DLD1 (cell line): ENCODE results near the gene GRM7.
"Not testable (repeated sequence)": the region's sequence is repeated elsewhere in the genome, so short reads cannot be mapped to it uniquely, and the experiment has no call there.

ENCODE experiments used
- in situ Hi-C: cut with HindIII; loops from 2 replicates; pipeline ENCODE4 v1.10.0; 2017; ENCODE audit warnings: low sequenced_read_pairs

The GRM7 gene

DNA sequence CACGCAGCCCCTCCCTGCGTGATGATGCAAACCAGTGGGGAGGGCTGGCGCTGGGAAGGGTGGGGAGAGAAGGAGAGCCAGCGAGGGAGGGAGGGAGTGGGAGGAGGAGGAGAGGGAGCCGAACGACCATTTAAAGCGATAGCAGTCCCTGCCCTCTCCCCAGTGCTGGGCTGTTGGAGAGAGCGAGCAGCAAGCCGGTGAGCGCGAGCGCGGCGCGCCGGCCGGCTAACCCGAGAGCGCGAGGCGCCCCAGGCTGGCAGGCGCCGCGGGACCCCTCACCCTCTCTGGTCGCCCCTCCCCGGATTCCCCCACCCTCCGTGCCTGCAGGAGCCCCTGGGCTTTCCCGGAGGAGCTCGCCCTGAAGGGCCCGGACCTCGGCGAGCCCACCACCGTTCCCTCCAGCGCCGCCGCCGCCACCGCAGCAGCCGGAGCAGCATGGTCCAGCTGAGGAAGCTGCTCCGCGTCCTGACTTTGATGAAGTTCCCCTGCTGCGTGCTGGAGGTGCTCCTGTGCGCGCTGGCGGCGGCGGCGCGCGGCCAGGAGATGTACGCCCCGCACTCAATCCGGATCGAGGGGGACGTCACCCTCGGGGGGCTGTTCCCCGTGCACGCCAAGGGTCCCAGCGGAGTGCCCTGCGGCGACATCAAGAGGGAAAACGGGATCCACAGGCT lies at the start of gene GRM7:
Gene GRM7 (plus strand): TSS at position 162 of the 671 bp plus-strand sequence.
- in situ Hi-C loops = no loop called here

DNA sequence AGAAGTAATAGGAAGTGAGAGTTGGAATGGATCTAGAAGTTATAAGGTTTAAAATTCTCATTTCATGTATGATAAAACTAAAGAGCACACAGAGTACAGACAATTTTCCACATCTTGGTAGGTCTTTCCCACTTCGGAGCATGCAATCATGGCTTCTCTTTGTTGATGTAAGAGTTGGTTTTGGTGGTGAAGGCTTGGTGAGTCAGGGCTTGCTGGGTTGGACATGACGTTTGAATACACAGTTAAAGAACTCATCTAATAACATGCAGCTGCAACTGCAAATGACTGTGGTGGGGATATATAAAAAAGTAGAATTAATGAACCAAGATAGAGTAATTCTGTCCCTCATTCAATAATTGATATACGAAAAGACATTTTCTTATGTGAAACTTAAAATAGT lies 39.5 kb upstream of the GRM7 start:
- in situ Hi-C loops = no loop called here

DNA sequence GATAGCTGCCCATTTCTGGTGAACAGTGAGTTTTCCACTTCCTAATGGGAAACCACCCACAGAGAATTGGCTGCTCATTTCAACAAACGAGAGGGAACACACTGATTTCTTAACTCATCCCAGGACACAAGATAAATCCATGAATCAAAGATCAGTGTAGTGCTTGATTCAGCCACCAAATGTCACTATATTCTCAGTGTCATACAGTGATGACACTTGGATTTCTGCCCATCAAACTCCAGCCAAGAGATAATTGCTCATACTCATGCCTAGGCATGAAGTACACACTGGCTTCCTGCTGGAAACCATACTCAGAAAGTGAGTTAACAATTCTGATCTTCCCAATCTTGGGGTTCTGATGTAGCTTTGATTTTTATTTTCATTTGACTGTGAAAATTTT lies 35.4 kb upstream of the GRM7 start:
- in situ Hi-C loops = no loop called here

DNA sequence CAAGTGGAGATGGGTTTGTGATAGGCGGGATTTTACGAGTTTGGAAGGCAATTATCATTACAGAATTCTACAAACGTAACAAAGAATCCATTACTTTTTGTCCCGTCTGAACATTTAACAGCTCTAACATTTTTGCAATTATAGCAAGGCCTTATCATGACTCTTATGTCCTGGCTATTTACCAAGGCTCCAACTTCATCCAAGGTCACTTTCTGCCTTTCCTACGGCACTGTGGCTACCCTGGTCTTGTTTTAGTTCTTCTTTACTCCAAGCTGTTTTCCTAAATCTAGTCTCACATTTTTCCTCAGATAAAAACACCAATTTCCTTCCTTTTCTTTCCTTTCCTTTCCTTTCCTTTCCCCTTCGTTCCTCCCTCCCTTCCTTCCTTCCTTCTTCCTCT lies 33.5 kb upstream of the GRM7 start:
- in situ Hi-C loops = no loop called here

DNA sequence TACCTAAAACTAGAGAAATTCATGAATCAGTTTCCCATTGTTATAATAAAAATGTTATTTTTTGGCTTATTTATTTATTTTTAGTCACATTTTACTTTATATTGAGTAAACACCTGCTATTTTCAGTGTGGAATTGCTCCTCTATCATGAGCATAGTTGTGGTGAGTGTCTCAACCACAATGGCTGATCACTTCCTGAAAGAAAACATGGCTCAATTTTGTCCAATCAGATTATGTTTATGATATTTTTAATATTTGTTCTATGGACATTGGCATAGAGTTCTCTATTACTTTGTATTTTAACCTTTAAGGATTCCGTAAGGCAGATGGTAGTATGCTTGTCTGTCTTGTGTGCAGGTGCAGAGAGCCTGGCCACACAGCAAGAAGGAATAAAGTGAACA lies 16.2 kb upstream of the GRM7 start:
- in situ Hi-C loops = no loop called here

DNA sequence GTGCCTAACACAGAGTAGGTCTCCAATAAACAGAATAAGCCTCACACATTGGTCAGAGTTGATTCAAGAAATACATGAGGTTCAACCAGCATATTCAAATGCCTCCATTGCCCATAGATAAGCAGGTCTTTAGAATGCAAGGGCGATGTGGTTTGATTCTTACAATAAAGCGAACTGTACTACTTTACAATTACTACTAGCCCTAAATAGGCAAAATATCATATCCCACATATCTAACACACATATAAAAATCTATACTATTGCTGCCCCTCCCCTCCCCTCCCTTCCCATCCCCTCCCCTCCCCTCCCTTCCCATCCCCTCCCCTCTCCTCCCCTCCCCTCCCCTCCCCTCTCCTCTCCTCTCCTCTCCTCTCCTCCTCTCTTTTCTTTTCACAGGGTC lies 6.7 kb upstream of the GRM7 start:
- in situ Hi-C loops = no loop called here

DNA sequence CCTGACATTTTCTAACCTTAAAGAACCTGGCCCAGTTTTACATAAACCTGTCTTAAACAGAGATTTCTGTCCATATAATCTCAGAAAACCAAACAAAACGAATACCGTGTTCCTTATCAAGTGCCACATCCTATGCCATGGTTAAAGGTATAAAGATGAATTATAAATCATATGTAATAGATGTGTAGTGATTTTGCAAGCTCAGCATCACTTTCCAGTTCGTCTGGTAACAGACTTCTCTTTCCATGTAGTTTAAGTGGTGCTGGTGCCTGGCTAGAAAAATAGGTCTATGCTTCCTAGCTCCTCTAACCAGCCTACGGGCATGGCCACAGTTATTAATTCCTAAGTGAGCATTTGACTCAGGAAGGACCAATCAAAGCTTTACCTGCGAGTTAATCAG lies 3.4 kb upstream of the GRM7 start:
- in situ Hi-C loops = no loop called here

DNA sequence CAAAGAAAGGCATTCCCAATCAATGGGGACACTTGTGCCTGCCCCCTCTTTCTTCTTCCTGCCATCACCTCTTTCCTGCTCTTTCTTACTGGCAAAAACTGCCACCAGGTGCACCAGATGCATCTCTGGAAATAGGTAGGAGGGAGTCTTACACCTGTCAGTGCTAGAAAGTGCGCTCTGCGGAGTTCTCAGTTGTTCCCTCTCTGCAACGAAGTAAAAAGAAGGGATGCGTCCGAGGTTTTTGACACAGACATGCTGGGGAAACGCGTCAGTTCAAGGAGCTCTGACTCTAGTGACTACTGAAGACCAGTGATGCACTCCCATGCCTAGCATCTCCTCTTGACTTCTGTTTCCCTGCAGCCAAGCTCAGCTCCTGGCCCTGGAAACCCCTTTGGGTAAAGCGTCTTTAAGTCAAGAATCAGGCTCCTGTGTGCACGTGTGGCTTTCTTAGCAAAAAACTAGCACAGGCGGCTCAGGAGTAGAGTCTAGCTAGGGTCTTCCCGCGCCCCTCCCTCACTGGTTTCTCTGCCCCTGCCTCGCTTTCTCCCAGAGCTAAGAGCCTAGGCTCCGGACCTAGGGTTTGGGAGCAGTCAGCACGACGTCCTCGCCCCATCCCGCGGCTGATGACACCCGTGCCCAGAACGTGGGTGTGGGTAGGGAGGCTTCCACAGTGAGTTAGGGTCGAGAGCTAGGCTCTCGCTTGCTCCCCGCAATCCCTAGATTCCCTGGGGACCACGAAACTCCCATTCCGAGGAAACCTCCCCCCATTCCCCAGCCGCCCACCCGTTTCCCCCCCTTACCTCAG lies 564 bp upstream of the GRM7 start:
- in situ Hi-C loops = no loop called here

DNA sequence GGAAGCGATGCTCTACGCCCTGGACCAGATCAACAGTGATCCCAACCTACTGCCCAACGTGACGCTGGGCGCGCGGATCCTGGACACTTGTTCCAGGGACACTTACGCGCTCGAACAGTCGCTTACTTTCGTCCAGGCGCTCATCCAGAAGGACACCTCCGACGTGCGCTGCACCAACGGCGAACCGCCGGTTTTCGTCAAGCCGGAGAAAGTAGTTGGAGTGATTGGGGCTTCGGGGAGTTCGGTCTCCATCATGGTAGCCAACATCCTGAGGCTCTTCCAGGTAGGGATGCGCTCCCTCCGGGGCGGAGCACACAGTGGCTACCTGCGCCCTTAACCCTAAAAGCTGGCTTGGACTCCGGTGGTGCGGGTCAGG lies 698 bp downstream of the GRM7 start:
- in situ Hi-C loops = no loop called here

DNA sequence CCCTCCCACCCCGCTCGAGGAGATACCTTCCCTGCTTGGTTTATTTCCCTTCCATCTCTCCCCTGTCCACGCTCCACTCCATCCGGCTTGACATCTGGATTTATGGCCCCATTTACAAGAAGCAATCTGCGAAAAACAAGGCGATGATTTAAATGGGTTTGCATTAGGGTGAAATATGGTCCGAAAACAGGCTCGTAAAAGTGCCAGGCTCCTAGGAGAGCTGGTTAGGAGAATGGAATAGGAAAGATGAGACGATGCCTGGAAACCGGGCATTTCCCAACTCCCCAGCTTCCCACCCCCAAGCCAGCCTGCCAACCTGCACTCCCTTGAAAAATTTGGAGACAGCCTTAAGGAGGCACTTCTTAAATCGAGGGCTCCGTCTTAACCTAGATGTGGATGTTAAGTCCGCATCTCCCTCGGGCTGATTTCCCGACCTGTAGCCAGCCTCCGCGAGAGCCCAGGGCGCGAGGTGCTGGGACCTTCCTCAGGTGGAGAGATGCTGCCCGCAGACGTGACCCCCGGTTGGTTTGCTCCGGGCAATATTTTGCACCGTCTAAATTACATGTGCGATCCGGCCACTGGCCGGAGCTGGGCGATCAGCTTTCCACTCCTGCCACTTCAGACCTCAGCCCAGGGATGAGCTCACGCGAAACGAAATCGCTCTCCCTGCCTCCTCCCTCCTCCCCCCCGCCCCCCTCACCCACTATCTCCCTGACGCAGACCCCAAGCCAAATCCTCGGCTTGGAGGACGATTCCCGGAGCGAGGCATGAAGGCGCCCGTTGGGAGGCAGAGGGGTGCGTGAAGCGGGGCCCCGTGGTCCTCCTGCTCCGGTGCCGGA lies 1.3 kb downstream of the GRM7 start:
- in situ Hi-C loops = no loop called here

DNA sequence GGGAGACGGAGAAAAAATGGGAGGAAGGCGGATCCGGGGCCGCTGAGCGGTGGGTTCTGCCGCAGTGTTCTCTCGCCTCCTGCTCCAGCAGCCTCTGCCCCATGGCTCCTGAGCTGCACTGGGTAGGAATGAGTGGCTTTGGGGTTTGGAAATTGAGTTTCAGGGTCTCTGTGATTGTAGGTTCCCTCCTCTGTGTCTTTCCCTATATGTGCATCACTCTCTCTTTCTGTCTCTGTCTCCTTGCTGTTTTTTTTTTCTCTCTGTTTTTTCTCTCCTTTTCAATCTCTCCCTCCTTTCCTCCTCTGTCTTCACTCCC lies 1.9 kb downstream of the GRM7 start:
- in situ Hi-C loops = no loop called here

DNA sequence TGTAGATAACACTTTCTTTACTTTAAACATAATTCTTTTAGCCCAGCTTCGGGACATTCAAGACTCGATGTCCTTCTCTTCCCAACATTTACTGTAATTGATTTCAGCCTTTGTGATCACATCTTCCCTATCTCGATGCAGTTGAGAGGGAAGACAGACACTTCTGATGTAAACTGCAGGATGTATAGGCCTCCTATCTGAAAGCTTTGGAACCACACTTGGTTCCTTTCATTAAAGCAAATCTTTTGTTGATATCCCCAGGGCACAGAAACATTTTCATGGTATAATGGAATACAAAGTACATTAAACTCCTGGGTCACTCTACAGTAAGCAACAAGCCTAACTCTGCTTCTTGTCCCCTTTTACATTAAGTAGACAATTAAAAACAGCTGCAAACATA lies 6.4 kb downstream of the GRM7 start:
- in situ Hi-C loops = no loop called here

DNA sequence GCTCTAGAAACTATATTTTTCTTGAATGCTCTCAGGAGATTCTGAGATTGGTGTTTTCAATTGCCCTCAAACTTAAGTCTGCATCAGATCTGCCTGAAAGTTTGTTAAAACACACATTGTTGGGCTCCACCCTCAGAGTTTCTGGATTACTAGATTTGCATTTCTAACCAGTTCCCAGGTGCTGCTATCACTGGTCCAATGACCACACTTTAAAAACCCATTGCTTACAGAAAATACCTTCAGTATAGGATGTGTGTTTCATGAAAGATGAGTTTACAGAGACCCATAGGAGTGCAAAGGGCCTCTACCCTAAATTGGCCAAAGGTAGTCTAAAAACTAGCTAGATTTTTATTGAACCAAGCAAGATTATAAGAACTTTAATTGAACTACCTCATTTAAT lies 17.8 kb downstream of the GRM7 start:
- in situ Hi-C loops = no loop called here

DNA sequence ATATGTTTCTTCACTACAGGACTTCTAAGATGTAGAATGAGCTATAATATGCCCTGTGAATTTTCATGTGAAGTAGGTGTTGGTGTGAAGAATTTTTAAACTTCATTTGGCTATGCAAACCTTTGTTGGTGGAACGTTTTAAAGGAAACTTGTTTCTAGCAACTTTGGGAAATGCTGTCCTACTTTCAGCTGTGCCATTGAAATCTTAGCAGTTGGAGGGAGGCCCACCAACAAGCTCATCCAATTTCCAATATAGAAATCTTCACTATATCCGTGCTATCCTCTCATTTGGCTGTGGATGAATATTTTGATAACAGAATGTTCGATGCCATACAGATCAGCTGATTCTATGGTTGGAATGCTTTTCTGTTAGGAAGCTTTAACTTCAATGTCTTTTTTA lies 51.3 kb downstream of the GRM7 start:
- in situ Hi-C loops = no loop called here

DNA sequence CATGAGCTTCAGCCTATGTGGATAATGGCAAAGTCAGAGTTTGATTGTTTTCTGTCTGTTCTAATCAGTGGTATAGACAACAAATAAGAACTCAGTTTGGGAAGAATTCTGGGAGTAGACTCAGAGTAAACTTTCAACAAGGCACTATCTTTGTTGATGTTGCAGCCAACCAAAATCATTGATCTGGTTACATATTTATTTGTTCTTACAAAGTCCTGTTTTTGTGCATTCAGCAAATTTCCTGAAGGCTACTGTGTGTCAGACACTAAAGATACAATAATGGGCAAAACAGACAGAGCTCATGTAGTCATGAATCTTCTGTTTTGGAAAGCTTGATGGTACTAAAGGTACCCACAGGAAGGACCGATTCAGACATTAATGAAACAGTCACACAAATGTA lies 55.0 kb downstream of the GRM7 start:
- in situ Hi-C loops = no loop called here

DNA sequence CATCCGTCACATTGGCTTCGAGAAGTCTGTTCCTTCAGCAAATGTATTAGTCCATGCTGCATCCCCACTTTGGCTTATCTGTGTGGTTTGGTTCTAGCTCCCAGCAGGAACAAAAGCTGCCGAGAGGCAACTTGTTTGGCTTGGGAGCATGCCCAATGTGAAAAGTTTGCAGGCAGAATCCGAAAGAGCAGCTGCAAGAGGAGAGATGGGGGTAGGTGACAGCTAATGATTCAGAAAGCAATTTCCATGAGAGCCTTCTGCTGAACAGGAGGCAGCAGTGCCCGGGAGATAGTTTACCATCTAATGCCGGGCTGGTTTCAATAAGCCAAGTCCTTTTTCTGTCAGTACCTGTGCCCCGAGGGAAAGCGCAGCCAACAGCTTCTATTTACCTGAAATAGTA lies 60.2 kb downstream of the GRM7 start:
- in situ Hi-C loops = no loop called here

DNA sequence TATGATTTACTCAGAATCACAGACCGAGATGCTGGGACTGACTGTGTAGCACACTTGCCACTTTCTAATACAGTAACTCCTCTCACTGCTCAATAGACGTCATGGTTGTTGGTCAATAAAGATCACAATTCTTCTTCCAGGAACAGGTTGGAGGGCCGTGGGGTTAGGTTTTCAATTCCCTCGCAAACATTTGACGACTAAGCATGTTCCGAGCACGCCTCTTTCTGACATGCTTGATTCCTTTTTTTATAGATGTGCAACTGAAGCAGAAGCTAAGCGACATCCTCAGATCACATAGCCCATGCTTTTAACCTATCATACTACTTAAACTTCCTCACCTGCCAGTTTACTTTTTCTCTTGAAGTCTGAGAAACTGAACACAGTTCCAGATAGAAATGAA lies 61.0 kb downstream of the GRM7 start:
- in situ Hi-C loops = no loop called here

DNA sequence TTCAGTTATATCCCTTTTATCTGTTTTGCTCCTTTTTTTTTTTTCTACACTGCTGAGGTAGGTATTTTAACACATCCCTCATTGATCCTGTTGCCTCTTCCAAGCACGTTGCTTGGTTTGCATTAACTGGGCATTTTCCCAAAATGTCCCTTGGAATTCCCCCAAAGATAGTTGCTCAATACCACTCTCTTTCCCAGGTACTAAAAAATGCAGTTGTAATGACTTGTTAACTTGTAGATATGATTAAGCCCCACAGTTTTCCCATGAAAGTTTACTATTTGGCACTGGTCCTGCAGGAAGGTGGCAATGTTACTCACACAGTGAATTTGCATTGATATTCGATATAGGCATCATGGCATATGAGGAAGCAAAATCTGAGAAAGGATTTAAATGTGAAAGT lies 67.1 kb downstream of the GRM7 start:
- in situ Hi-C loops = no loop called here

DNA sequence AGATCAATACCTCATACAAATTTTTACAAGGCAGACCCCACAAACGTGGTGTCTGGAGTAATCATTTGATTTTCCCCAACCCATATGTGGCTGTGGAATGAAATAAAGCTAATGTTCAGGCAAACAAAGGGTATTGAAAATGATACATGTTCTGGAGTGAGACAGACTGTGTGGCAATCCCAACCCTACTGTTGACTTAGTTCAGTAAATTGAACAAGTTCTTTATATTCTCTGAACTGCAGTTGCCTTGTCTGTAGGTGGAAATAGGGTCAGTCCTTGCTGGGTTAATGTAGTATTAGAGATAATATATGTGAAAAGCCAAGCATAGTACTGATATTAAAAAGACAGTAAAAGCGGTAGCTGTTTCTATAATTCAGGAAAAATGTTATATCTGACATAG lies 69.0 kb downstream of the GRM7 start:
- in situ Hi-C loops = no loop called here

DNA sequence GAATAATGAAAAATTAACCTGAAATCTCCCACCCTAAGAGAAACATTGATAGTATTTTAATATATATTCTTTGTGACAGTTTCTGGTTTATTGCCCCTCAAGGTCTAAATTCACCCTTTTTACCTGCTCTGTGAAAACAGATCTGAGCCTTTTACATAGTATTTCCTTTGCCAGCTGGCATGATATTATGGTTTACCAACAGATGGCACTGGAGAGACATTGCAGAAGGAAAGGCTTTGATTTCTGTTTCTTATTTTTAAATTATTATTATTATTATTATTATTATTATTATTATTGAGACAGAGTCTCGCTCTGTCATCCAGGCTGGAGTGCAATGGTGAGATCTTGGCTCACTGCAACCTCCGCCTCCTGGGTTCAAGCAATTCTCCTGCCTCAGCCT lies 74.5 kb downstream of the GRM7 start:
- in situ Hi-C loops = not testable (repeated sequence)

DNA sequence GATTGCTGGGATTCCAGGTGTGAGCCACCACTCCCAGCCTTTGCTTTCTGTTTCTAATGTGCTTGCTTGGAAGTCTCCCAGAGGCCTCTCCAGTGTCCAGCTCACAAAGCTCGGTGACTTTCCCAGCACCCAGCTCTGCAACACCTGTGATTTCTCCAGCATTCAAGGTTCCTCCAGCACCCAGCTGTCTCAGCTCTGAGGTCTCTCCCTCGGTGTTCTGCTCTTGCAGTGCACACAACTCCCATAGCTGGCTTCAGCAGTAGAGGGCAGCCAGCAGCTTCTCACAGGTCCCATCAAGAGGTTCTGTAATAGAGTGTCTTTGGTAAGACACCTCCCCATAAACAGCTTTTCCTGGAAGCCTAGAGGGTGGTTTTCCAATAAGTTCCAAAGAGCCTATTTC lies 75.1 kb downstream of the GRM7 start:
- in situ Hi-C loops = no loop called here

DNA sequence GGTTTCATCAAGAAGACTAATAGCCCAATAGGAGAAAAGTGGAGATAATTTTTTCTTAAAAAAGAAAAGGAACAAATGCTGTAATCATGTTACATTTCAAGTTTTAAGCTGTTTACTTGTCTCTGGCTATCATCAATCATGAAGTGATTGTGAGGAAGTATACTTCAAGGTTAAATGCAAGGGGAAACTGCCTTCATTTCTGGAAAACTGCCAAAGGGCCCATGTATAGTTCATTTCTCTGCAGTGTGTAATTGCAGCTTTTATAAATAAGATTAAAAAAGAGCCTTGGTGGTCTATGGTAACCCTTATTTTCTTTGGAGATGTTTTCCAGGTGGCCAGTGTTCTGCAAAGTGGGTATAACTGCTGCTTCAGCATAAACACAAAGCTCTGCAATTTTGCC lies 101.9 kb downstream of the GRM7 start:
- in situ Hi-C loops = no loop called here
